PC-9 (cell line): ENCODE data around the gene SDK1. TPM values are rescaled to one million over a fixed set of nuclear protein-coding genes. Genes with fewer than 3 reads are reported as not detected.

Experiments used
- BruUV-seq: library from RNA; stranded (reverse); fragments of 400-500 nt; replicated peaks from 2 replicates; lab custom pipeline; 2021; lab: Mats Ljungman, UMichigan
- CTCF ChIA-PET: fragments of 300-600 bp; sonication (Branson Sonifier 250); formaldehyde crosslinking; loops from one replicate; lab custom pipeline; 2022; ENCODE audit warnings: antibody characterized with exemption; lab: Charles Lee
- POLR2A ChIA-PET: fragments of 300-600 bp; sonication (Branson Sonifier 250); formaldehyde crosslinking; loops from one replicate; lab custom pipeline; 2022; ENCODE audit warnings: antibody characterized with exemption; ENCODE audit not compliant: unreplicated experiment; lab: Charles Lee
- DNase-seq, 2 experiments: peaks; one replicate each; pipeline versions ENCODE4 v3.0.0 to v3.0.0-alpha.2; 2015 to 2022; ENCODE audit warnings: mixed read lengths in 1 of 2
- H2AFZ ChIP-seq: fragments of 200-600 bp; sonication (generic); 2 replicates; pipeline ENCODE4 v1.8.1; 2017; ENCODE audit warnings: antibody characterized with exemption
- H3F3A ChIP-seq: fragments of 200-600 bp; sonication (generic); 2 replicates; pipeline ENCODE4 v1.8.1; 2017; ENCODE audit warnings: antibody characterized with exemption, mild to moderate bottlenecking, low read depth; ENCODE audit not compliant: insufficient read depth
- H3K27ac ChIP-seq: fragments of 200-600 bp; sonication (generic); 2 replicates; pipeline ENCODE4 v1.6.1; 2016; ENCODE audit warnings: mixed run types
- H3K27me3 ChIP-seq: fragments of 200-600 bp; sonication (generic); 2 replicates; pipeline ENCODE4 v1.6.1; 2016; ENCODE audit warnings: low read depth, mixed run types; ENCODE audit not compliant: insufficient read depth
- H3K36me3 ChIP-seq: fragments of 200-600 bp; sonication (generic); 2 replicates; pipeline ENCODE4 v1.6.1; 2016; ENCODE audit warnings: low read depth, mixed run types
- H3K4me1 ChIP-seq: fragments of 200-600 bp; sonication (generic); replicated peaks from 2 replicates; pipeline ENCODE4 v1.6.1; 2016; ENCODE audit warnings: mixed run types; ENCODE audit not compliant: insufficient read depth
- H3K4me2 ChIP-seq: fragments of 200-600 bp; sonication (generic); 2 replicates; pipeline ENCODE4 v1.6.1; 2017; ENCODE audit warnings: mixed run types
- H3K4me3 ChIP-seq: fragments of 200-600 bp; sonication (generic); 2 replicates; pipeline ENCODE4 v1.6.1; 2016; ENCODE audit warnings: mixed run types
- H3K79me2 ChIP-seq: fragments of 200-600 bp; sonication (generic); 2 replicates; pipeline ENCODE4 v1.6.1; 2017; ENCODE audit warnings: low read depth, mixed run types
- H3K9me2 ChIP-seq: fragments of 200-600 bp; sonication (generic); 2 replicates; pipeline ENCODE4 v1.8.1; 2017; ENCODE audit warnings: mild to moderate bottlenecking; ENCODE audit not compliant: insufficient read depth
- H3K9me3 ChIP-seq: fragments of 200-600 bp; sonication (generic); 2 replicates; pipeline ENCODE4 v1.8.1; 2016; ENCODE audit warnings: low read depth; ENCODE audit not compliant: insufficient read depth
- H4K20me1 ChIP-seq: fragments of 200-600 bp; sonication (generic); 2 replicates; pipeline ENCODE4 v1.8.1; 2017; ENCODE audit not compliant: insufficient read depth
- CTCF ChIP-seq: fragments of 200-600 bp; sonication (generic); conservative IDR thresholded peaks from 2 replicates; pipeline ENCODE4 v1.6.1; 2017; ENCODE audit warnings: mixed run types, antibody characterized with exemption, mild to moderate bottlenecking, moderate library complexity
- EZH2 ChIP-seq: fragments of 200-600 bp; sonication (generic); IDR thresholded peaks from 2 replicates; pipeline ENCODE4 v1.8.0; 2017; ENCODE audit warnings: antibody characterized with exemption, low read depth
- intact Hi-C: fragments of 100-400 bp; cut with micrococcal nuclease; formaldehyde crosslinking; loops from one replicate; pipeline ENCODE4 v1.10.0; 2022; ENCODE audit not compliant: unreplicated experiment
- total RNA-seq: library from RNA; stranded (reverse); gene quantifications from 2 replicates; pipeline ENCODE4 v1.2.3, GENCODE V29; 2021

SDK1 gene
- total RNA-seq, 1 experiment from 2014 or later: not detected

GRCh38 chr7:4108951-4109350, 807.9 kb downstream of the SDK1 start:
- ChIA-PET CTCF (no interaction called here), POLR2A (no interaction called here)
- BruUV-seq: no TSS peak
- Histone ChIP-seq H3K4me2 (no peak overlapping the region), H3K9me2 (no peaks in the 10 kb centered on the region), H3F3A (no peaks in the 10 kb centered on the region), H3K4me1 (no peaks in the 10 kb centered on the region), H4K20me1 (no peaks in the 10 kb centered on the region), H3K36me3 (no peaks in the 10 kb centered on the region), H3K79me2 (no peaks in the 10 kb centered on the region), H3K9me3 (no peaks in the 10 kb centered on the region), H3K27me3 (peaks cover 96% of the 10 kb centered on the region), H2AFZ (no peak overlapping the region), H3K27ac (no peak overlapping the region), H3K4me3 (no peak overlapping the region)
- TF ChIP-seq CTCF: no peak
- DNase-seq: no peak
- intact Hi-C loops: no loop called here

GRCh38 chr7:4109481-4110110, 808.5 kb downstream of the SDK1 start:
- Histone ChIP-seq H3F3A (no peaks in the 10 kb centered on the region), H2AFZ (no peak overlapping the region), H3K27me3 (peaks cover 98% of the 10 kb centered on the region), H3K27ac (no peak overlapping the region), H3K4me1 (no peaks in the 10 kb centered on the region), H3K4me2 (no peak overlapping the region), H3K4me3 (no peak overlapping the region), H3K79me2 (no peaks in the 10 kb centered on the region), H4K20me1 (no peaks in the 10 kb centered on the region), H3K9me2 (no peaks in the 10 kb centered on the region), H3K9me3 (no peaks in the 10 kb centered on the region), H3K36me3 (no peaks in the 10 kb centered on the region)
- no peak for DNase-seq
- no TSS peak for BruUV-seq
- intact Hi-C loops: no loop called here
- ChIA-PET CTCF (no interaction called here), POLR2A (no interaction called here)
- no peak for TF ChIP-seq CTCF
- TF ChIP-seq EZH2: no peak

- Histone ChIP-seq H3K9me3 (no peaks in the 10 kb centered on the region), H3K36me3 (no peaks in the 10 kb centered on the region), H3K4me3 (no peak overlapping the region), H3K27me3 (peaks cover 98% of the 10 kb centered on the region), H3F3A (no peaks in the 10 kb centered on the region), H3K4me2 (no peak overlapping the region), H3K9me2 (no peaks in the 10 kb centered on the region), H3K79me2 (no peaks in the 10 kb centered on the region), H4K20me1 (no peaks in the 10 kb centered on the region), H3K4me1 (no peaks in the 10 kb centered on the region), H2AFZ (no peak overlapping the region), H3K27ac (no peak overlapping the region)
- BruUV-seq: no TSS peak
- intact Hi-C loops: no loop called here
- ChIA-PET POLR2A (no interaction called here), CTCF (no interaction called here)
- no peak for DNase-seq
- TF ChIP-seq EZH2: no peak
- TF ChIP-seq CTCF: no peak
These were observed 809.4 kb downstream of the SDK1 start for GRCh38 chr7:4110438-4110837.
